Stimulated activated naive B cell treated with anti-CD40 and anti-IgM and Interleukin-4, amounts not matched to agents 10 μg/mL and 1 μg/mL and 100 μg/mL, for 72 hours (primary cell): ENCODE results near the gene GK2.

Experiments
- ATAC-seq, 2 donors: fragments of 150-1000 bp; cut with Tn5 transposase; replicated peaks; 2 replicates each; pipeline ENCODE4 v1.10.0; 2021; ENCODE audit warnings: moderate library complexity in 1 of 2
- DNase-seq: peaks from one replicate; pipeline ENCODE4 v3.0.0; 2021
- H3K27ac Mint-ChIP-seq: one replicate; pipeline ENCODE4 v1.8.0; 2022; ENCODE audit warnings: mild to moderate bottlenecking, mixed read lengths
- H3K27me3 Mint-ChIP-seq, 2 donors: one replicate each; pipeline ENCODE4 v1.8.0; 2022; ENCODE audit warnings: mixed read lengths in 2 of 2
- H3K36me3 Mint-ChIP-seq, 2 donors: one replicate each; pipeline ENCODE4 v1.8.0; 2022; ENCODE audit warnings: mixed read lengths in 2 of 2, mild to moderate bottlenecking in 1 of 2
- H3K4me1 Mint-ChIP-seq, 2 donors: one replicate each; pipeline ENCODE4 v1.8.0; 2022; ENCODE audit warnings: mixed read lengths in 2 of 2, mild to moderate bottlenecking in 1 of 2
- H3K4me3 Mint-ChIP-seq, 2 donors: one replicate each; pipeline ENCODE4 v1.8.0; 2022; ENCODE audit warnings: mild to moderate bottlenecking in 2 of 2, mixed read lengths in 2 of 2, moderate library complexity in 1 of 2
- H3K9me3 Mint-ChIP-seq, 2 donors: one replicate each; pipeline ENCODE4 v1.8.0; 2022; ENCODE audit warnings: mixed read lengths in 2 of 2, mild to moderate bottlenecking in 1 of 2

The GK2 gene

DNA sequence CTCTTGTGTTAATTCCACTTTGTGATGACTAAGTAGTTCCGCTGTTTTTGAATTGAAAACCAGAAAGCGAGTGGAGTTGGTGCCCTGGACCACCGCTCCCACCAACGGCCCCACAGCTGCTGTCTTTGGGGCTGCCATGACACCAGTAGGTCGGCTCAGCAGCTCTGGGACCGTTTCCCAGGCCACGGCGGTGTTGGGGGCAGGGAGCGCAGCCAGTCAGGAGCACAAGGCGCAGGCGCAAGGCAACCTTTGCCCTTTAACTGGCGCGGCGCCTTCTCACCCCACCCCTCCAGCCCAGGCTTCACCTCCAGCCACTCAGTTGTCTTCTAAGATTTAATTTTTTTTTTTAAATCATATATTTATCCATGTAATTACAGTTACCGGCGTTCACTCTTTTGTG is at the start of gene GK2:
Gene GK2, minus strand, starts transcription at position 166 of the 400 bp plus-strand sequence. Its CDS starts 28 bp downstream, at position 138.
- Mint-ChIP-seq H3K36me3 (no peaks in the 10 kb centered on the region), H3K4me1 (no peaks in the 10 kb centered on the region), H3K27ac (no peak within 1 kb of the TSS), H3K27me3 (no peaks in the 10 kb centered on the region), H3K4me3 (no peak within 1 kb of the TSS), H3K9me3 (peaks cover 0 to 3% of the 10 kb centered on the region in 2 donors)
- ATAC-seq, result no peak
- no peak for DNase-seq

DNA sequence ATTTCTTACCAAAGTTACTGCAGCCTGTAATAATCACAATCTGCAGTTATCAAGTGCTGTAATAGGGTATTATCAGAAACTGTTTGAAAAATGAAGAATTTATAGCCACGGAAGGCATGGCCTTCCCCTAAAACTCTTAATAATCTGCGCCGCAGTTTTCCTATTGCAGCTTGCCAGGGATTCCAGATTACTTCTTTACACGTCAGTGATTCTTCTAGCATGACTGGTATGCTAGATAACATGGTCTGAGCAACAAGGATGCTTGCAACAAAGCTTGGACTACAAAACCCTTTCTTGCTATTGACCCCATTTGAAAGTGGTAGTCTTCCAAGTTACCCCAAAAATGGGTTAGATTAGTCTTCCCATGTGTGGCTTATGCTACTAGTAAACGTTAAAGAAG is 47.2 kb upstream of the GK2 start:
- H3K27me3 Mint-ChIP-seq, result no peaks in the 10 kb centered on the region
- ATAC-seq (no peak), DNase-seq (no peak)
- no peak overlapping the region for H3K27ac Mint-ChIP-seq
- H3K36me3 Mint-ChIP-seq, result no peaks in the 10 kb centered on the region
- no peaks in the 10 kb centered on the region for H3K9me3 Mint-ChIP-seq
- no peak overlapping the region for H3K4me3 Mint-ChIP-seq
- no peaks in the 10 kb centered on the region for H3K4me1 Mint-ChIP-seq

DNA sequence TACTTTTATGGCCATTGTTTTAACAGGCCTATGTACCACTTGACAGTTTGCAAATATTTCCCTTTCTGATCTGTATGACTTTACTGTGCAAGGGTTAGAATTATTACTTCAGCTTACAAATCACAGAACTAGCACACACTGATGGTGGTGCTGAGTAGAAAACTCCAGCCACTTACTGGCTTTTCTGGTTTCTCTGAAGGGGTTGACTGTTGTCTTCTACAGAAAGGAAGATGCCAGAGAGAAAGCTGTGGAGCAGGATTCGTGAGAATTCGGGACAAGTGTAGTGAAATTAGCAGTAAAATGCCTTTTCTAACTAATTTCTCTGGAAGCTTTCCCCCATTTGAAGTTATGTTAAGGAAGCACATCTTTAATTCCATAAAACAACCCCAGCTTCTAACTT is 46.6 kb upstream of the GK2 start:
- no peaks in the 10 kb centered on the region for H3K9me3 Mint-ChIP-seq
- no peaks in the 10 kb centered on the region for H3K4me1 Mint-ChIP-seq
- H3K36me3 Mint-ChIP-seq, result no peaks in the 10 kb centered on the region
- no peak overlapping the region for H3K4me3 Mint-ChIP-seq
- no peaks in the 10 kb centered on the region for H3K27me3 Mint-ChIP-seq
- ATAC-seq (no peak), DNase-seq (no peak)
- H3K27ac Mint-ChIP-seq, result no peak overlapping the region

DNA sequence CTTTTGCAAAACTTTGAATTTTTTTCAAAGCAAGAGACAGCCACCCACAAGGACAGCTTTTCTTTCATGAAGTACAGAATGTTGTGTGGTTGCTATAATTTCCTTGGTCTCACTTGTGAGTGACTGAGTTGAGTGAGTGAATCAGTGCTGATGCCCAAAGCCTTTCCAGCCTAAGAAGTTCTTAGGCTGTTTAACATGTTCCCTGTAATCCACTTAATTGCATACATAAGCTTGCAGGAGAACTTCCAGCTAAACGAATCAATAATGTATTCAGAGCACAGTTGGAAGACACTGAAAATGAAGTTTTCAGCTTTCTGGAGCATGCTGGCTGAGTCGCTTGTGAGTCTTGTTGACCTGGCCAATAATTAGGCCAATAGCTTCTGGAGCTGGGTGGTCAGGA is 42.0 kb upstream of the GK2 start:
- no peaks in the 10 kb centered on the region for H3K36me3 Mint-ChIP-seq
- ATAC-seq, result no peak
- DNase-seq, result no peak
- no peaks in the 10 kb centered on the region for H3K4me1 Mint-ChIP-seq
- no peaks in the 10 kb centered on the region for H3K9me3 Mint-ChIP-seq
- no peak overlapping the region for H3K4me3 Mint-ChIP-seq
- no peaks in the 10 kb centered on the region for H3K27me3 Mint-ChIP-seq
- no peak overlapping the region for H3K27ac Mint-ChIP-seq

DNA sequence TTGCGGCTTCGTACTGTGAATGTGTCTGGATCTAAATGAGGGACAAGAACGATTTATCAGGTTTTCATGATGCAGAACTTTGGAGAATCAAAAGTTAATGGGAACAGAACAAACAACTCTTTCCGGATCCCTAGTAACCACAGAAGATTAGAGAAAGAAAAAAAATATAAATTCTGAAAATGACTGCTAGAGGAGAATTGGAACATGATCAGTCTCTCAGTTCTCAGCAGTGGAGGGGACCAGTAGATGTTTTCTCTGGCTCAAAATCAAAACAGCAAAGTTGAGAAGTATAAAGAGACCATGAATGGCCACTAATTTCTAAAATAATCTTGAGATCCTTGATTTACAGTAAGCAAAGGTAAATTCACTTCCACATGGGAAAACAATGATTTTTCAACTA is 38.1 kb upstream of the GK2 start:
- ATAC-seq, result no peak
- Mint-ChIP-seq H3K9me3 (no peaks in the 10 kb centered on the region), H3K4me1 (no peaks in the 10 kb centered on the region), H3K4me3 (no peak overlapping the region), H3K27ac (no peak overlapping the region), H3K27me3 (no peaks in the 10 kb centered on the region), H3K36me3 (no peaks in the 10 kb centered on the region)
- no peak for DNase-seq

DNA sequence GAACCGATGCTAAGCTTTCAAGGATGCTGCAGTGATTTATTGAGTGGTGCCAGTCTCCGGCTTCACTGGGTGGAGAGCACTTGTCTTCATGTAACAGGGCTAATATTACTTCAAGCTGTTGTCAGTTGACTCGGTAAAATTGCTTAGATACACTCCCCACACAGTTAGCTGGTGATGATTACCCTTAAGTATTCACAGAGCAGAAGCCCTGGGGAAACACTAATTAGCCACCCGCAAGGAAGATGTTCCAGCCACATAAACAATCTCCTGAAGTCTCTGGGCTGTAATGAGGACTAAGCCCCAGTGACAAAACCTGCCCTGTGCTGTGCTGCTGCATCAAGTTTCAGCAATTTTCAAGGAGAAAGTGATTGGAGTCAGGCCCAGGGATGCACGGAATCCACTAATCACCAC is 37.3 kb upstream of the GK2 start:
- Mint-ChIP-seq H3K27me3 (no peaks in the 10 kb centered on the region), H3K4me3 (no peak overlapping the region), H3K4me1 (no peaks in the 10 kb centered on the region), H3K9me3 (no peaks in the 10 kb centered on the region), H3K27ac (no peak overlapping the region), H3K36me3 (no peaks in the 10 kb centered on the region)
- ATAC-seq (no peak), DNase-seq (no peak)

DNA sequence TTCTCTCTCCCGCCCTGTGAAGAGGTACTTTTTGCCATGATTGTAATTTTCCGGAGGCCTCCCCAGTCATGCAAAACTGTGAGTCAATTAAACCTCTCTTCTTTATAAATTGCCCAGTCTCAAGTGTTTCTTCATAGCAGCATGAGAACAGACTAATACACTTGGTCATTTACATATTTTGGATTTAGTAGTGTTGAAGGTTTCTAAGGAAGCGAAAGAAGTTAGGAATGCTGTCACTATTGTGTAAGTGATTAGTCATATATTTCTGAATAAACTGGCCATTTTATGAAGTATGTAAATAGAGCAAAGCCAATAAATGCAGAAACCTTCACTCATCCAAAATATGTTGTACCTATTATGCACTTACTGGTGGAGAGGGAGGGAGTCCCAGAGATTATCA is 34.4 kb upstream of the GK2 start:
- ATAC-seq (no peak), DNase-seq (no peak)
- no peak overlapping the region for H3K4me3 Mint-ChIP-seq
- H3K9me3 Mint-ChIP-seq, result peaks cover 0 to 1% of the 10 kb centered on the region in 2 donors
- no peak overlapping the region for H3K27ac Mint-ChIP-seq
- H3K36me3 Mint-ChIP-seq, result no peaks in the 10 kb centered on the region
- H3K4me1 Mint-ChIP-seq, result no peaks in the 10 kb centered on the region
- H3K27me3 Mint-ChIP-seq, result no peaks in the 10 kb centered on the region

DNA sequence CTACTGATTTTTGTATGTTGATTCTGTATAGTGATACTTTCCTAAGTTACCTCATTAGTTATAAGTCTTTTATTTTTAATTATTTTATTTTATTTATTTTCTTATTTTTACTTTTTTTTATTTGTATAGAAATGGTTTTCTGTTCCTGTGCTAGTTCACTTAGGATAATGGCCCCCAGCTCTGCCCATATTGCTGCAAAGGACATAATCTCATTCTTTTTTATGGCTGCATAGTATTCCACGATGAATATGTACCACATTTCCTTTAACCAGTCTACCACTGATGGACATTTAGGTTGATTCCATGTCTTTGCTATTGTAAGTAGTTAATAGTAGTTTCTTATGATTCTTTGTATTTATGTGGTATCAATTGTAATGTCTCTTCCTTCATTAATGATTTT is 31.5 kb upstream of the GK2 start:
- H3K27ac Mint-ChIP-seq, result no peak overlapping the region
- peaks cover 0 to 1% of the 10 kb centered on the region in 2 donors for H3K9me3 Mint-ChIP-seq
- no peaks in the 10 kb centered on the region for H3K36me3 Mint-ChIP-seq
- H3K4me3 Mint-ChIP-seq, result no peak overlapping the region
- H3K4me1 Mint-ChIP-seq, result no peaks in the 10 kb centered on the region
- ATAC-seq (no peak), DNase-seq (no peak)
- H3K27me3 Mint-ChIP-seq, result no peaks in the 10 kb centered on the region

DNA sequence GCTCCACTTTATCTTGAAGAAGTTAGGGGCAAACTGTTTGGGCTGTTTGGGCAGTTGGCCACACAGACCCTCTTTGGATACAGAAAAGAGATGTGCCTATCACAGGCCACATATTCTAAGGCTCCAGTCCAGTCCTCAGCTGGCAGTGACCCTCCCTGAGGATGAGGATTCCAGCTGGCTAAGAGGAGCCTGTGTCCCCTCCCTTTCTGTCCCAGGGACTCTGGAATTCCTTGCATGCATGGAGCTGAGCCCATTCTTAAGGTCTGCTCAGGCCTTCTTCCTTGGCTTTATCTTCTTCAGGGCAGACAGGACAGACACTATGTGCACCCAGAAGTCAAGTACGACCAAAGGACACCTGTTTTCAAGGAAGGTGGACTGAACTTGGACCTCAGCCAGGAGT is 23.8 kb upstream of the GK2 start:
- DNase-seq, result no peak
- H3K4me3 Mint-ChIP-seq, result no peak overlapping the region

DNA sequence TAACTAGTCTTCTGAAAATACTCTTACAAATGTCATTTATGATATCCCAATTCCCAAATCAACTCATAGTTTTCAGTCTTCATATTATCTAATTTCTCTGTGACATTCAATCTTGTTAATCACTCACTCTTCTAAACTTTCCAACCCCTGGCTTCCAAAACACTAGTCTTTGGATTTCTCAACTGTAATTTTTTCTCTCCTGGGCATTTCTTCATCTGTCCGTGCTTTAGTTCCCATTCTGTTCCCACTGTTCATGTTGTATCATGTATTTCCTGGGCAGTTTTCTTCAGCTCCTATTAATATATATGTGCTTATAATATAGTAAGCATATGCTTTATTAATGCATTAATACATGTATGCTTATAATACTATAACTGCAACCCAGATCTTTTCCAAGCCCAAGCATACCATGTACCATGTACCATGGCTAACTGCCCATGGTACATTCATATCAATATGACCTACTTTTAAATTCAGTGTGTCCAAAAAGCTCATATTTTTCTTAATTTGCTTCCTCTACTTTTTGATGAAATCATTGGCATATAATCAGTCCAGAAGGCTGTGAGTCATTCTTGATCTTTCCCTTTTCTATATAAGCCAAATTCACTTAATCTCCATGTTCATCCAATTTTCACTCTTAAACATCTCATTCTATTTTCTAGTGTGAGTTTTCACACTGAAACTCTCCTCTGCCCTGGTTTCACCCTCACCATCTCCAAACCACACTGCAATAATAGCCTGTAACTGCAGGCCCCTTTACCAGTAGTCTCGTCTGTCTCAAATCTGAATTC is 21.3 kb upstream of the GK2 start:
- ATAC-seq, result no peak
- no peaks in the 10 kb centered on the region for H3K4me1 Mint-ChIP-seq
- H3K4me3 Mint-ChIP-seq, result no peak overlapping the region
- DNase-seq, result no peak
- no peaks in the 10 kb centered on the region for H3K36me3 Mint-ChIP-seq
- H3K27ac Mint-ChIP-seq, result no peak overlapping the region
- peaks cover 0 to 1% of the 10 kb centered on the region in 2 donors for H3K9me3 Mint-ChIP-seq
- no peaks in the 10 kb centered on the region for H3K27me3 Mint-ChIP-seq

More for the DNA sequence above, 23.8 kb upstream of the GK2 start:
- no peak for ATAC-seq
- Mint-ChIP-seq H3K27me3 (no peaks in the 10 kb centered on the region), H3K4me1 (no peaks in the 10 kb centered on the region), H3K9me3 (peaks cover 0 to 1% of the 10 kb centered on the region in 2 donors), H3K27ac (no peak overlapping the region), H3K36me3 (no peaks in the 10 kb centered on the region)

DNA sequence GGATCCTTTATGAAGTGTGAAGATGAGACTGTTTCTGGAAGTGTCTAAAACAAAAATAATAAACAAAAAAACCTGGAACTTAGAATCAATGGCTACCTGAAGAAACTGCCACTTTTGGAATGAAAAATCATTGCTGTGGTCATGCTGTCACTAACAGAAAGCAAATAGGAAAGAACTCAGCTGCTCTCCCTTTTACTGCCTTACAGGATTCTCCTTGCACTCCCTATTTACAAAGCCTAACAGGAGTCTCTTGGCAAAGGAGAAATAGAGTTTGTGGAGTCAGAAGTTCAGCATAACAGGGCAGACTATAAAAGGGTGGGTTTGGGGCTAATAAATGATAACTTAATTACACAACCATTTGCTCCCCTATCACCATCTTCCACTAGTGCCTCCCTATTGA is 19.0 kb upstream of the GK2 start:
- no peaks in the 10 kb centered on the region for H3K27me3 Mint-ChIP-seq
- H3K4me3 Mint-ChIP-seq, result no peak overlapping the region
- no peak for DNase-seq
- H3K9me3 Mint-ChIP-seq, result no peaks in the 10 kb centered on the region
- ATAC-seq, result no peak
- no peaks in the 10 kb centered on the region for H3K36me3 Mint-ChIP-seq
- H3K27ac Mint-ChIP-seq, result no peak overlapping the region
- H3K4me1 Mint-ChIP-seq, result no peaks in the 10 kb centered on the region

DNA sequence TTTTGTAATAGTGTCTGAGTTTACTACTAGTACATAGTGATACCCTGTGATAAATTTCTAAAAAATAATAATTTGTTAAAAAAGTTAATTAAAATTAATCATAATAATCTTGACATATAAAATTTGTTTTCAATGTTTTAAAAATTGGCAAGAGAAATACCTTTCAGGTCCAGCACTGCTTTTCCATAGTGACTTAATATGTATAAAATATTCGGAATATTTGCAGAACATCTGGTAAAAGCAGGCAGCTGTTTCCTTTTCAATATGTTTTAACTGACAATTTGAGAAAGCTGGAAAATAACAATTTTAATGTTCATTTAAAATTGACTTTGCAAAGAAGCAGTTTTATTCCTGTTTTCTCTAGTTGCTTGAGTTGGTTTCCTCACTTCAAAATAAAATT is 17.6 kb upstream of the GK2 start:
- no peaks in the 10 kb centered on the region for H3K4me1 Mint-ChIP-seq
- no peak overlapping the region for H3K27ac Mint-ChIP-seq
- no peak for DNase-seq
- no peaks in the 10 kb centered on the region for H3K36me3 Mint-ChIP-seq
- H3K27me3 Mint-ChIP-seq, result no peaks in the 10 kb centered on the region
- peaks cover 1 to 2% of the 10 kb centered on the region in 2 donors for H3K9me3 Mint-ChIP-seq
- H3K4me3 Mint-ChIP-seq, result no peak overlapping the region
- no peak for ATAC-seq

DNA sequence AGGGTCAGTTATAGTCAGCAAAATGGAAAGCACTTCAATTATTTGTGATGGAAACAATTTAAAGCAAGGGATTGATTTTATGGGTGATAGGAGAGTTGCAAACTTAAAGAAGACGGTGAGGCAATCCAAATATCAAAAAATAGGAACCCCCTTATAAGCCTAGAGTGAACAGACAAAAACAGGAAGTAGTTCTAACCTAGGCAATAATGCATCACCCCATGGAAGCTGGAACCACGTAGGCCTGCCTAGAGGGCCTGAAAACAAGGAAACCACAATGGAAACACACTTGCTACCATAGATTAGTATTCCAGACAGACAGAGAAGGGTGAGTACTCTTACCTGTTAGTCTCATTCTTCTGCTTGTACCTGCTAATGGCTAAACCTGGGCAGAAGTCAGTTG is 13.5 kb upstream of the GK2 start:
- no peaks in the 10 kb centered on the region for H3K36me3 Mint-ChIP-seq
- no peaks in the 10 kb centered on the region for H3K4me1 Mint-ChIP-seq

DNA sequence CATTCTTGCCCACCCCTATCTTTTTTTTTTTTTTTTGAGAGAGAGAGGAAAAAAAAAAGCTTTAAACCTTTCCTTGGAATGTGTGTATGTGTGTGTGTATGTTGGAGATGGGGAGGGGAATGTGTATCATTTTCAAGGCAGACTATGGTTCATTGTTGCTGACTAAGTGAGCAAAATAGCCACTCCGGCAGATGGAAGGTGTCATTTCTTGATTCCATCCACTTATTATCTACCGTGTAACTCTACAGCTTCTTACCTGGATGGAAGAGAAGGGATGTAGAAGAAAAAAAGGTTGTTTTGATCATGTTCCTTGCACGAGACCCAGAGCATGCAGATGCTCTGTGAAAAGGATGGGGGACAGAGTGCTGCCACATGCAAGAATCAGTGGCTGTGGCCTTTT is 5.9 kb upstream of the GK2 start:
- ATAC-seq (no peak), DNase-seq (no peak)
- Mint-ChIP-seq H3K9me3 (peaks cover 7 to 8% of the 10 kb centered on the region in 2 donors), H3K4me3 (no peak overlapping the region), H3K36me3 (no peaks in the 10 kb centered on the region), H3K27ac (no peak overlapping the region), H3K4me1 (no peaks in the 10 kb centered on the region), H3K27me3 (no peaks in the 10 kb centered on the region)

More for the DNA sequence above, 13.5 kb upstream of the GK2 start:
- Mint-ChIP-seq H3K9me3 (peaks cover 14 to 18% of the 10 kb centered on the region in 2 donors), H3K27me3 (no peaks in the 10 kb centered on the region), H3K27ac (no peak overlapping the region), H3K4me3 (no peak overlapping the region)
- ATAC-seq (no peak), DNase-seq (no peak)

DNA sequence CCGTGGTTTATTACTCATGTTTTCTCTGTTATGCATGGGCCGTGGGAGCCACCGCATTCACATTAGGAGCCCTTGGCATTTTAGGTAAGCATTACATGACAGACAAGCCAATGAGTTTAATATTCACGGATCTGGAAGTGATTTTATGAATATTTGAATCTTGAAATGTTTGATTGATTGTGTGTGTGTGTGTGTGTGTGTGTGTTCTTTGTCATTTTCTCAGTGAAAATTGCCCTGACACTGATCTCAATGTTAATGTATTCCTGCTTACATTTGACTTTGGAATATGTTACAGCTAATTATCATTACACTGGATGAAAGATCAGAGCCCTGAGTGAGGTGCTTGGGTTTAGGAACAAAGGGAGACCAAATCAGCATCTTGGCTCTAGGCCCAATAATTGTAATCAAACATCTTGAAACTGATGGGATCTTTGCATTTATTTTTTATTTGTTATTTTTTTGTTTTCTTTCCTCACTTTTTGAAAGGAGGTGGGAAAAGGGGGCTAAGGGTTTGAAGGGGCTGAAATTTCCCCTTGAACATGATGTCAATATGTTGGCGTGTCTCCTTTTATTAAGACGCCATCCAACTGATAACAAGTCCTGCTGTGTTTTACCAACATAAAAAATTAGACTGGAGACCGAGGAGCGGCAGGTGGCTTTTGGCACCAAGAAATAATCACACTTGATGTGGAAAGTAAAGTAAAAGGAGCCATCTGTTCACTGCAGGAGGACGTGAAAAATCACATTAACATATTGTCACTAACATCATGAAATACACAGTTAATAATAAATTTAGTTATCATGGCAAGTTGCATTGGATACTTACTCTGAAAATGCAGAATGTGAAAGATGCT is 5.2 kb upstream of the GK2 start:
- no peak overlapping the region for H3K27ac Mint-ChIP-seq
- H3K4me3 Mint-ChIP-seq, result no peak overlapping the region
- DNase-seq (no peak), ATAC-seq (no peak)
- H3K36me3 Mint-ChIP-seq, result no peaks in the 10 kb centered on the region
- no peaks in the 10 kb centered on the region for H3K27me3 Mint-ChIP-seq
- H3K9me3 Mint-ChIP-seq, result peaks cover 2 to 4% of the 10 kb centered on the region in 2 donors
- H3K4me1 Mint-ChIP-seq, result no peaks in the 10 kb centered on the region
